Medulla oblongata (tissue), 1 donor: ENCODE measurements around the gene PREX1.
"Not testable (repeated sequence)": the region's sequence is repeated elsewhere in the genome, so short reads cannot be mapped to it uniquely, and the experiment has no call there.

Experiments used
- DNase-seq: peaks from one replicate; pipeline ENCODE4 v3.0.0-alpha.2; 2015; ENCODE audit errors: extremely low spot score

The PREX1 gene

DNA sequence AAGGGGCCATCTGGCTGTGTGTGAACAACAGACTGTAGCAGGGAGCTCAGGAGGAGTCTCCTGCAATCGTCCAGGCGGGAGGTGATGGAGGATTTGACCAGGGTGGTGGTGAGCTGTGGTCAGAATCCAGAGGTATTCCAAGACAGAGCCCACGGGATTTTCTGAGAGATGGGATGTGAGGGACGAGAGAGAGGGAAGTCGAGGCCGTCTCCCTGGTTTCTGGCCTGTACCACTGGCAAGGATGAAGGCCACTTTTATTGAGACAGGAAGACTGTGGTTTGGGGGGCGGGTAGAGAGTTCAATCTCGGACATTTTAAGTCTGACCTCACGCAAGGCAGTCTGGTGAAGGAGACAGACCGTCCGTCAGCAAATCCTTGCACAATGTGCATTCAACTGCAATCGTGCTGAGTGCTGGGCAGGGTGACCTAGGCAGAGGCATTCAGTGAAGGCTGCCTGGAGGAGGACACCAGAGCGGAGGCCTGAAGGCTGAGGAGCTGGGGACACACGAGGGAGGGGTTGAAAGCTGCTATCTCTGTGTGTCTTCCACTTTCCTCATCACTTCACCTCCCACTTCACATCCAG is 53.9 kb downstream of the PREX1 start:
- DNase-seq: peak; percentile 63

DNA sequence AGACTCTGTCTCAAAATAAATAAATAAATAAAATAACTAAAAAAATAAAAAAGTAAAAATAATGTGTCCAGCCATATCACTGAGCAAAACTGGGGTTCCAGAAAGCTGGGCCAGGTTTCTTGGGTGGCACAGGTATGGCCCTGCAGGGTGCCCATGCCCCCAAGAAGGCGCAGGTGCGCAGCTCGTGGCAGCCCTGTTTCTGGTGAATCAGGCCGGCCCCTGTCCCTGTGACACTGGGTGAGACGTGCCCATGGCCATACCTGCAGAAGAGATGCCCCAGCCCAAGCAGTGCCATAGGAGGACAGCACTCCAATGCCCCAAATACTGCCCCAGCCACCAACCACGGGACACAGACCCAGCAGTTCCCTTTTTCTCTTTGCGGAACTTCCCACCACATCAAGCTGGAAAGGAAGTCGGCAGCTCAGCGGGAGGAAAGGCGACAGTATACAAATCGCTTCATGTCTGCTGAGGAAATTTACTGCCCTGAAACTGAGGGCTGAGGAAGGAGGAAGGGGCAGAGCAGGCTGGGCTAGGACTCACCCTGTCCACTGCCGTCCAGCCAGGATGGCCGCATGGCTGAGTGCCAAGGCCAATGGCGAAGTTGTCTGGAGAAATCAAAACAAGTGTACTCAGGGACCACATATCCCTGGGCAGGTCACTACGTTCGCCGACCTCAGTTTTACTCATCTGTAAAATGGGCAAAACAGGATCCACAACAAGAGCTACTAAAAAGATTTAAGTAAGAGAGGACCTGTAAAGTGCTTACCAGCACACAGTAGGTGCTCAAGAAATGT is 55.4 kb downstream of the PREX1 start:
- DNase-seq: peak; percentile 87

DNA sequence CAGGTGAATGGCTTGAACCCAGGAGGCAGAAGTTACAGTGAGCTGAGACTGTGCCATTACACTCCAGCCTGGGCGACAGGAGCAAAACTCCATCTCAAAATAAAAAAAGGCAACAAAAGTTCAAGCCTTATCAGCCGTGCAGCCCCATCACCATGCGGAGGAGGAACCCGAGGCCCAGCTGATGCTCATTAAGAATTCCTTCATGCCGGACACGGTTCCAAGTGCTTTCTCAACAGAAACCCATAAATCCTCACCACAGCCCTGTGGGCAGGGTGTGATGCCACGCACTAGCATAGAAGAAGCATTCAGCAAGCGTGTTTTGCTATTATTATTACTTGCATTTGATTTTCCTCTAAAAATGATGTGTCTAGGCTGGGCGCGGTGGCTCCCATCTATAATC is 56.3 kb downstream of the PREX1 start:
- no peak for DNase-seq

DNA sequence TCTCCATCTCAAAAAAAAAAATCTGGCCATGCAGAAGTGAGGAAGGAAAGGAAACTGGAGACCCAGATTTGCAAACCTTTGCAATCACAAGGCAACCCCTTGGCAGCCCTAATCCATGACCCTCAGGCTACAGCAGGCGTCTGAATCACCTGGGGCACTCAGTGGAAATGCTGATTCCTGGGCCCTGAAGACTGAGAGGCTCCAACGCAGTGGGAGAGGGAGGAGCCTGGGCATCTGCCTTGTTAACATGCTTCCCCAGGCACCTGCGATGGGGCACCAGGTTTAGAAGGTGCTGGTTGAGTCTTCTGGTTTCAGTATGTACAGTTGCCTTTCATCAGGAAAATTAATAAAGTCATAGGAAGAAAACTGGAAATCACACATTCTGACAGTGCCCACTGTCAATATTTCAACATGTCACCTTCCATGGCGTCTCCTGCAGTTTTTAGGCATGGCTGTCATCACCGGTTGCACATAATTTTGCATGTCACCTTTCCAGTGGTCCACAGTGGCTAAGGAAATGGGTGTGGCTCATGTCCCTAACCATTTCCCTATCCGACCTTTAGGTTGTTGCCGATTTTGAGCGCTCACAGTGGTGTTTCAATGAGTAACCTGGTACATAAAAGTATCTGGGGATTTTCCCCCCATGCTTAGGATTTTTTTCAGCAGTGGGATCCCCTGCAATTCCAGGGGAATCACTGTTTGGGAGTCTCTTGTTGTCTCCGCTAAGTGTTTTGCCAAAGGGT is 56.9 kb downstream of the PREX1 start:
- DNase-seq: no peak

DNA sequence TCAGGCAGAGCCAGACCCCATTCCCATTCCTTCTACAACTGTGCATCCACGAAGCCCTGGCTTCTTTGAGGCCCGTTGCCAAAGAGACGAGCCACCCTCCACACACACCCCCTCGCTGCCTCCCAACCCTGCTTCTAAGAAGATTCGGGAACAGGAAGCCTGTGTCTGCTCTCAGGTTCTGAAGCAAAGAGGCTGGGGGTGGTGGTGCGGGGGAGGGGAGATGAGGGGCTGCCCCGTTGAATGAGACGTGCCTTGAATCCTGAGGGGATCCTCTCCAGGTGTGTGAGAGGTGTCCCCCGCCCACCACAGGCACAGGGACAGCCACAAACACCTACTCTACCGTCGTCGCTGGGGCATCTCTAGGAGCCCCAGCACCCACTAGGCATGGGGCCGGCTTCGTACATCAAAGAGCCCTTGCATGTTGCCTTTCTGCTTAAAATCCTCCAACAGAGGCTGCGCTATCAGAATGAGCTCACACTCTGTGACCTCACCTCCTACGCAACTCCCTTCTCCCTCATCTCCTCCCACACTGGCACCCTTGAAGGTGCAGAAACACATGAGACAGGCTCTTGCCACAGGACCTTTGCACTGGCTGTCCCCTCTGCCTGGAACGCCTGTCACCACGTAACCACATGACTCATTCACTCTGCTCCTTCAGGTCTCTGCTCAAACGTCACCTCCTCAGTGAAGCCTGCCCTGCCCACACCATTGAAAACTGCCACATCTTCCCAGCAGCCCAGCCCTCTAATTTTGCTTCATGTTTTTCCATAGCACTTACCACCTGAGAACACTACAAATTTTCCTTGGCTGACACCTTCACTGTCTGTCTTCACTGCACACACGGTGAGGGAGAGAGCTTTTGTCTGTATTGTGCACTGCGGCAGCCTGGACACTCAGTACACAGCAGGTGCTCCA is 58.5 kb downstream of the PREX1 start:
- peak; percentile 76 for DNase-seq

DNA sequence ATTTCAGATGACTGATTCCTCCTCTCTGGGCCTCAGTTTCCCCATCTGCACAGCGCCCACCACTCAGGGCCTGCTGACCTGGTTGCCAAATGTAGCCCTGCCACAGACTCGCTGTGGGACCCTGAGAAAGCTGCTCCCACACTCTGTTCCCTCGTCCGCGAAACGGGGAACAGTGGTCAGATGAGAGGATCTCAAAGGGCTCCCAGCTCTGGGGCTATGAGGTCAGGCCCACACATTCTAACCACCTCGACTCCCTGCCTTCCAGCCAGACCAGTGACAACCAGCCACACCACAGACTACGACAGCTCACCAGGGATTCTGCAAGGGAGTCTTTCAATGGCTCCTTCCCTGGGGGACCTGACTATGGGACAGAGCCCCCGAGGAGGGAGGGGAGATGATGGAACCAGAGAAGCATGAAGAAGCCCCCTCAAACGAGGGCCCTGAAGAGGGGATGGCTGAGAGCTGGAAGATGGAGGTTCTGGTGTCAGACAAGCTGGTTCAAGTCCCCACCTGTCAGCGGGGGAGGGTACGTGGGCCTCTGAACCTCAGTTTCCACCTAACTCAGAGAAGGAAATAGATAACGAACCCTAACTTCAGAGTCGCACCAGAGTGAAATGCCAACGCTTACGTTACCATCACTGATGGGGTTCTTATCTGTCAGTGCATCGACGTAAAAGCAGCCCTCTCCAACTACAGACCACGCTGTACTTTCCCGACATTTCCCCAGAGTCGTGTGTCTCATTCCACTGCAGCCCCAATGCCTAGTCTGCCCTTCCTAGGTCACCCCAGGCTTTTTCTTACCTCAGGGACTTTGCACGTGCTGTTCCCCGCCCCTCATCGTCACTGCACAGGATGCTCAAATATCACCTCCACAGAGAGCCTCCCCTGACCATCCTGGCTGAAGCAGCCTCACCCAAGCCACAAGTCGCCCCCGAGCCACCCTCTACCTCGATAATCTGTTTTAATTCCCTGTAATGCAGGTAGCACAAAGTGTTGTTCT is 60.5 kb downstream of the PREX1 start:
- DNase-seq: no peak

DNA sequence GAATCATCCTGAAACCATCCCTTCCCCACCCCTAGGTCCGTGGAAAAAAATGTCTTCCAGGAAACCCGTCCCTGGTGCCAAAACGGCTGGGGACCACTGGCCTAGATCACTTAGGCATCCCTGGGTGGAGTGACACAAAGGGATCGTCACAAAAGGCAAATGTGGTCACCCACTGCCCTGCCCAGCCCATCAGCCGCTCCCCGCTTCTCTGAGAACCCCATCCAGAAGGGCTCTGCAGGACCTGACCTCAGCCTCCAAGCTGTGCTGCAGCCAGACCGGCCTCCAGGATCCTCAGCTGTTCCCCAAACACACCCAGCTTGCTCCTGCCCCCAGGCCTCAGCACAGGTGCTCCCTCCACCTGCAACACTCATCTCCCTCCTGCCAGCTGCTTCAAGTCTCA is 61.6 kb downstream of the PREX1 start:
- DNase-seq: no peak

DNA sequence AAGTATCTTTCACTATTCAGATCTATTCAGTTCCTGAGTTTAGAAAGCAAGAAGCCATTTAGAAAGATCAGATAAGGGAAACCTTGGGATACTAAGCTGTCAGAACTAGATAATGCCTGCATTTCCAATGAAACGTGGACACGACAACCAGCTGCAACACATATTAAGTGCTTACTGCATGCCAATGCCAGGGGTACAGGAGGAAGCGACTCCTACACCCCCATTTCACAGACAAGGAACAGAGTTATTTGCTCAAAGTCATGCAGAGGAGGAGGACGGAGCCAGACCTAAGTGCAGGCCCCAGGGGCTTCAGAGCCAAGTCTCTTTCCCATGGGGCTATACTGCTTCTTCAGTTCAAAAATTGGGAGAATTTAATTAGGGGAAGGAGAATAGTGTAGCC is 62.4 kb downstream of the PREX1 start:
- no peak for DNase-seq

DNA sequence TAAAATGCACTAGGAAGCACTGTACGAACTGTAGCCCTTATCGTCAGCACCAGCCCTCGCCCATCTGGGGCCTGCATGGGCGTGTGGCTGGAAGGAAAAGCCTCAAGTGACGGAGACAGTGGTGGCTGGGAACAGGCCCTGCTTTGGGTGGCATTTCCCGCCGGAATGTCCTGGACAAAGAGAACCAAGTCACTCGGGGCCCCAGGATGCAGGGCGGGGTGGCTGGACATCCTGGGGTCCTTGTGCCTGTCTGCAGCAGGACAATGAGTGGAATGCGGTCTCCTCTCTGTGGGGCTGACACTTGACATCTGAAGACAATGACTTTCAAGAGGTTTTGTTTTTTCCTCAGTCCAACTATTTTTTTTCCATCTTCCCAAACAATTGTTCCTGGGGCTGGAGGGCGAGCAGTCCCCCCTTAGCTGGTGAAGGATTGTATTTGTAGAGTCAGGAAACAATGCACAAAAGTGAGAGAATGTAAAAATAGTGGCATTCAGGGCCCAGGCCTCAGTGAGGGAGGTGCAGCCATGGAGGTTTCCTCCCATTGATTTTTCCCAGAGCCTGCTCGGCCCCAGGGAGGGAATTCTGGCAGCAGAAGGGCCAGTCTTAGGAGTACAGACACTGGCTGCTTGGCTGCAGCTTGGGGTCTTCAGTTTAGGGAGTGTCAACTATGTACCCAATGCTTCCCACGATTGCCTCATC is 64.4 kb downstream of the PREX1 start:
- no peak for DNase-seq

DNA sequence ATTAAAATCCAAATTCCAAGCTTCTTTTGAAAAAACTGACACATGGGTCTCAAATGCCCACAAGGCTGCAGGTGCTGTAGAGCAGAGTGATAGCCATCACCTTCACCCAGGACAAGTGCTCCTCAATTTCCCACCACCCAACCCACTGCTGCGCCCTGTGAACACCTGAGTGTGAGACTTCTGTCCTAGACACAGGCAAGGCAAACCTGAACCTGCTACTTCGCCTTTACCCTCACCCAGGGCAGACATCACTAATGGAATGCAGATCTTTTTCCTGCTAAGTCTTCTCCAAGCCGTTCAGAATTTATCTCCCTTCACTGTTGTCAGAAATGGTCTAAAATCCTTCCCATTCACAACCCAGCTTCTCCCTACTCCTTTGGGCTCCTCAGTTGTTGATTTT is 65.9 kb downstream of the PREX1 start:
- DNase-seq: no peak

DNA sequence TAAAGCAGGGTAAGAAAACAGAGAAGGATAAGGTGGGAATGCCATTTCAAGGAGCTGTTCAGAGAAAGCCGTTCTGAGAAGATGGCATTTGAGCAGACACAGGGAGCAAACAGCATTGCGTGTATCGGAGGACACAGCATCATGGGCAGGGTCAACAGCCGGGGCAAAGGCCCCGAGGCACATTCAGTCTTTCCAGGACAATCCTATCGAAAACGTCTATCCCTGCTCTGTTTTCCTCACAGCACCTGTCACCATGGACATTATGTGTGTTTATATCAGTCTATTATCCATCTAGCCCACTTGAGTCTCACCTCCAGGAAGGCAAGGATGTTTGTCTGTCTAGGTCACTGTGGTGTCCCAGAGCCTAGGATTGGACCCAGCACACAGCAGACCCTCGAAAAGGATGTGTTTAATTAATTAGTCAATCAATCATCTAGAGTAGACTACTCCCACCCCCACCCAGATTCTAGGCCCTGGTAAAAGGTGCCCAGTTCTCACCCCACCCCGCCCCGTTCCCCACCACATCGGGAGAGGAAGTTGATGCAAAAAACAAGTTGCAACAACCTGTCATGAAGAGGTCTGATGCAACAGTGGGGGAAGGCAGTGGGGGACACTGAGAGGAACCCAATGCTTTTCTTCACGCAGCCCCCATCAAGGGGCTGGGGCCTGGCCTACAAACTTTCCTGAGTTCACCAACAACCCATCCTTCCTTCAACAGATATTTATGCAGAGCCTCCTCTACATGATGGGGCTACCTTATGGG is 66.6 kb downstream of the PREX1 start:
- DNase-seq: peak; percentile 65

DNA sequence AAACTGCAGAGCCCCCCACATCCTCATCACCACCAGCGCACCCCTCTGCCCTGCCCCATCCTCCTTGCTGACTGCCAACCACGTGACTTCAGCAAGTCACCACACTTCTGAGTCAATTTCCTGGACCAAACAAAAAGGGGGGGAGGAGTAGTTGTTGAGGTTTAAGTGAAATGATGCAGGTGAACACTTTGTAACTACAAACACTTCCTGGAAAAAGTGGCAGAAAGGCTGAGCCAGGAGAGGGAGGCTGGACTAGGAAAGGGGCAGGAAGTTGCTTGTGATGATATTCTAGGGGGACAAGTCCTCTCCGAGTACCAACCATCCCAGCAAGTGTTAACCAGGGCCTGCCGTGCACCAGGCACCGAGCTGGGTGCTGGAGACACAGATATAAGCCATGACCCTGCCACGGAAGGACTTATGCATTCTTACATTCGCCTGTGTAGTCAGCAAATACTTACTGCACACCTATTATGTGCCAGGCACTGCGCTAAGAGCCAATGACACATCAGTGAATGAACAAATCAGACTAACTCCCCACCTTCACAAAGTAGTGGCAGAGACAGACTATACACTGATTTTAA is 67.3 kb downstream of the PREX1 start:
- peak; percentile 69 for DNase-seq

DNA sequence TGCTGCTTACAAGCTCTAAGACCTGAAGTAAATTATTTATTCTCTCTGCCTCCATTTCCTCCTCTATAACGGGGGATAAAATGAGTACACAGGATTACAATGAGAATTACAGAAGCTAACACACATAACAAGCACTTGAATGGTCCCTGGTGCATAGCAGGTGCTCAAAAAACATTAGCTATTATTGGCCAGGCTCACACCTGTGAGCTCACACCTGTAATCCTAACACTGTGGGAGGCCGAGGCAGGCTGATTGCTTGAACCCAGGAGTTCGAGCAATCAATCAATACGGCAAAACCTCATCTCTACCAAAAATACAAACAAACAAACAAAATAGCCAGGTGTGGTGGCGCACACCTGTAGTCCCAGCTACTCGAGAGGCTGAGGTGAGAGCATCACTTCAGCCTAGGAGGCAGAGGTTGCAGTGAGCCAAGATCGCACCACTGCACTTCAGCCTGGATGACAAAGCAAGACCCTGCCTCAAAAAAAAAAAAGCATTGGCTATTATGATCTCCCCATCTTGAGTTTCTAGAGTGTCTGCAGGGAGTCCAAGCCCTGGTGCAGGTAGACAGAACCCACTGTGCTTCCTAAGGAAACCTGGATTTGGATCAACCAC is 68.1 kb downstream of the PREX1 start:
- no peak for DNase-seq

DNA sequence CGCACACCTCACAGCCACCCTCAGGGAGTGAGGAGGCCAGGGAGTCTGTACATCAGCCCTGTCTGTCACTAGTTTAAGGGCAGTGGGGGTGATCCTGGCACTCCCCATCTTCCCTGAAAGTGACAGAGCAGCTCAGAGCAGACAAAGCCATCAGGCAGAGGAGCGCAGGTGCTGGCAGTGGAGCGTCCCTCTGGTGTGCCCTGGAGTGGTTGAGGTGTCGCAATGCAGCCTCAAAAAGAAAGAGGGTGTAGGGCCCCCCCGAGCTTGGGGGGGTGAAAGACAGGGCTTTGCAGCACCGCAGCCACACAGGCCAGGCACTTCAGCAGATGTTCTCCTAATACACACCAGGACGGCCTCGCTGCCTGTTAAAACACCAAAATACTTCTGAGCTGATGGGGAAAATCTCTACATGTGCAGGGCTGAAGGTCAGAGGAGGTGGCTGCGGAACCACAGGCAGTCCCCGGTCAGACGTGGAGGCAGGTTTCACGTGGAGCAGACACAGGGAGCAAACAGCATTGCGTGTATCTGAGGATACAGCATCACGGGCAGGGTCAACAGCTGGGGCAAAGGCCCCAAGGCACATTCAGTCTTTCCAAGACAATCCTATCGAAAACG is 69.5 kb downstream of the PREX1 start:
- no peak for DNase-seq

DNA sequence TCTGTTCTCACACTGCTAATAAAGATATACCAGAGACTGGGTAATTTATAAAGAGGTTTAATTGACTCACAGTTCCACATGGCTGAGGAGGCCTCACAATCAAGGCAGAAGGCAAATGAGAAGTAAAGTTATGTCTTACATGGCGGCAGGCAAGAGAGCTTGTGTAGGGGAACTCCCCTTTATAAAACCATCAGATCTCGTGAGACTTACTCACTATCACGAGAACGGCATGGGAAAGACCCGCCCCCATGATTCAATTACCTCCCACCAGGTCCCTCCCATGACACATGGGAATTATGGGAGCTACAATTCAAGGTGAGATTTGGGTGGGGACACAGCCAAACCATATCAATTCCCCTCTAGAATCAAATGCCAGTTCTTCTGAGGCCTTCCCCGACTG is 71.0 kb downstream of the PREX1 start:
- not testable (repeated sequence) for DNase-seq

DNA sequence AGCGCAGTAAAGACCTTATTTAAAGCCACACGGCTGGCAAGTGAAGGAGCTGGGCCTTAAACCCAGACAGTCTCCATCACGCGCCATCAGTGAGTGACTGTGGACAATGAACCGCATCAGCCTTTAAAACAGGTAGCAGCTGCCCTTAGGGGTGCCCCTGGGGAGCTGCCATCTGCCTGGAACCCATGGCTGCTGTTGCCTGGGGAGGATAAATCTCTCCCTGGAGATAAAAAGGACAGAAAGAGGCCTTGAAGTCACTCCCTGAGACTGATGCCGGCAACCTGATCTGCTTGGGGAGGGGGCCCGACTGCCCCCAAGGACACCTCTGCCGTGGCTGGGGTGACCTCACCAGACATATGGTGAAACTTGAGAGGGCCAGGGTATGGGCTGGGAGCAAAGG is 73.5 kb downstream of the PREX1 start:
- DNase-seq: no peak

DNA sequence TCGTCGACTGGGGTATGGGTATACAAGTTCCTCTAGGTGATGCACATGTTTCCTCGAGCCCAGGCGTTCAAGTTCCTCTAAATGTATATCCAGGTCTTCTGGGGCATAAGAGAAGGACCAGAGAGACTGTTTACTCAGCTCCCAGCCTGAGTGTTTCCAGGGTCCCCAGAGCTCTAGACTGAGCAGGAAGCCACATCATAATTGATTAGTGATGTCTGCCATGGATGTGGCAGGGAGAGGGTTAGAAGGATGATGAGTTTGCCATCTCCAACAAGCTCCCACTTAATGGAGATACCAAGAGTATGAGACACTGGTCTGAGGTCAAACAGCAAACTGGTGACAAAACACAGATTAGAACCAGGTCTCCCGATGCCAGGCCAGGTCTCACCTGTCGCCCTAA is 74.8 kb downstream of the PREX1 start:
- DNase-seq: no peak

DNA sequence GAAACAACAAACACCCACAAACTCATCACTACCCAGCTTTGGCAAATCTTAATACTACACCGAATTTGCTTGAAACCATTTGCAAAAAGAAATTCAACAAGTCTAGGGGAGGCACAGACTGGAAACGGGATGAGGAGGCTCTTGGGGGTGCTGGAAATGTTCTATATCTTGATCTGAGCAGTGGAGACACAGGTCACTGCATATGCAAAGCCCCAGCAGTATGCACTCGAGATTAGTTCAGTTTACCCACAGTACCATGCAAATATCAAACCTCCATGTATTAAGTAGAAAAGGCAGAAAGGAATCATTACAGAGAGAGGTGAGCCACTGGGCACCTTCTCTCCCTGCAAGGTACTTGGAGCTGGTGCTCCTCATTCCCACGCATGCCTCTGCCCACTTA is 75.9 kb downstream of the PREX1 start:
- DNase-seq: no peak
